Midbrain (tissue), 1 donor: Measurements from ENCODE around the gene FCGR1A.
"Not testable (repeated sequence)": the region's sequence is repeated elsewhere in the genome, so short reads cannot be mapped to it uniquely, and the experiment has no call there.

Source experiments
- DNase-seq: peaks from one replicate; lab custom pipeline; 2025; lab: John Stamatoyannopoulos, UW

FCGR1A gene

GRCh38 chr1:149832316-149833126 is 50.0 kb downstream of the FCGR1A start:
- DNase-seq, result not testable (repeated sequence)

DNA sequence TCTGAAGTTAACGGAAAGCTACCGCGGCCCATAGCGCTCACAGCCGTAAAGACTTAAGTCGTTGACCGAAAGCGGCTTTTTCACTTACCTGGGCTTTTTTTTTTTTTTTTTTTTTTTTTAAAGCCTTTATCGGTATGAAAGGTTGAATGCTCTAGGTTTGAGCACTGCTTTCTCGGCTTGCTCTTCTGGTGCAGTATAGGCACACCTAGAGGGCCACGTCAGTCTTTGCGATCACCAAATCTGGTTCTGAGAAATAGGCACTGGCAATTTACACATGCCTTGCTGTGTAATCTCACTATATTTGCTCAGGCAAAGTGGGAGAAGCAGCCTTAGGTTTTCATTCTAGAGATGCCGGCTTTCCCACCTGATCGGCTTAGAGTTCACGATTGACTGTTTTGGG is 50.6 kb downstream of the FCGR1A start:
- DNase-seq, result not testable (repeated sequence)

GRCh38 chr1:149841149-149841548 is 58.7 kb downstream of the FCGR1A start:
- not testable (repeated sequence) for DNase-seq
